HG02870 (cell line): Measurements from ENCODE around the gene TNFRSF4.

Experiments used
- ATAC-seq: cut with Tn5 transposase; IDR thresholded peaks from one replicate; pipeline ENCODE4 v1.9.1; 2021; ENCODE audit warnings: mild to moderate bottlenecking, moderate library complexity; ENCODE audit not compliant: unreplicated experiment

Gene TNFRSF4

GRCh38 chr1:1219341-1219740 lies 5.4 kb upstream of the TNFRSF4 start:
- no peak for ATAC-seq

GRCh38 chr1:1218524-1219200 lies 4.7 kb upstream of the TNFRSF4 start:
- ATAC-seq, result no peak

- no peak for ATAC-seq
These were observed 3.9 kb upstream of the TNFRSF4 start for GRCh38 chr1:1217621-1218523.

GRCh38 chr1:1216770-1217620 lies 3.0 kb upstream of the TNFRSF4 start:
- no peak for ATAC-seq

- ATAC-seq, result no peak
These were observed 2.1 kb upstream of the TNFRSF4 start for GRCh38 chr1:1215881-1216605.

- no peak for ATAC-seq
These were observed 1.2 kb upstream of the TNFRSF4 start for GRCh38 chr1:1215080-1215676.

GRCh38 chr1:1212780-1213344 lies 1.1 kb downstream of the TNFRSF4 start:
- ATAC-seq, result no peak

- no peak for ATAC-seq
These were observed 2.2 kb downstream of the TNFRSF4 start for GRCh38 chr1:1211541-1212441.

GRCh38 chr1:1210726-1211540 lies 3.0 kb downstream of the TNFRSF4 start:
- ATAC-seq, result no peak

- ATAC-seq, result no peak
These were observed 5.1 kb downstream of the TNFRSF4 start for GRCh38 chr1:1208713-1209433.

GRCh38 chr1:1207571-1207892 lies 6.4 kb downstream of the TNFRSF4 start:
- no peak for ATAC-seq

GRCh38 chr1:1206966-1207531 lies 6.9 kb downstream of the TNFRSF4 start:
- ATAC-seq, result no peak

GRCh38 chr1:1206376-1206965 lies 7.5 kb downstream of the TNFRSF4 start, which contains the start of gene TNFRSF18:
Gene TNFRSF18 (minus strand): TSS chr1:1206592. CDS start chr1:1206571, 21 bp downstream.
- no peak for ATAC-seq

GRCh38 chr1:1205769-1206375 lies 8.1 kb downstream of the TNFRSF4 start:
- no peak for ATAC-seq

GRCh38 chr1:1204998-1205768 lies 8.8 kb downstream of the TNFRSF4 start:
- ATAC-seq, result no peak
